GM21619 (cell line): ENCODE results near the gene ANKRD29.
"Not testable (repeated sequence)": the region's sequence is repeated elsewhere in the genome, so short reads cannot be mapped to it uniquely, and the experiment has no call there.

ENCODE experiments used
- ATAC-seq: cut with Tn5 transposase; IDR thresholded peaks from one replicate; pipeline ENCODE4 v1.9.1; 2021; ENCODE audit not compliant: unreplicated experiment

Gene ANKRD29

DNA sequence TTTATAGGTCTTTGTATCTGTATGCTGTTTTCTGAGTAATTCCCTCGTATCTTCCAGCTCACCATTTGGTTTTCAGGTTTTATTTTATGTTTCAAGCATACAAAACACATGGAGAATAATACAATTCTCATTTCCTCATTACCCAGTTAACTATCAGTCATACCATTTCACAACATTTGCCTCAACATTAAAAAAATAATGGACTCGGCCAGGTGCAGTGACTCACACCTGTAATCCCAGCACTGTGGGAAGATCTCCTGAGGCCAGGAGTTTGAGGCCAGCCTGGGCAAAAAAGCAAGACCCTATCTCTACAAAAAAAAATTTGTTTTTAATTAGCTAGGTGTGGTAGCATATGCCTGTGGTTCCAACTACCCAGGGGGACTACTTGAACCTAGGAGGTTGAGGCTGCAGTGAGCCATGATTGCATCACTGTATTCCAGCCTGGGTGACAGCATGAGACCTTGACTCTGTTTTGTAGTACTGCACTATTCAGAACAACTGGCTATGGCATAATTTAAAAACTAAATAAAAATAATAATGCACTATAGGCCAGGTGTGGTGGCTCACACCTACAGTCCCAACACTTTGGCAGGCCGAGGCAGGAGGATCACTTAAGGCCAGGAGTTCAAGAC, 96.7 kb downstream of the ANKRD29 start:
- no peak for ATAC-seq

GRCh38 chr18:23563377-23564043, 99.2 kb downstream of the ANKRD29 start:
- no peak for ATAC-seq

DNA sequence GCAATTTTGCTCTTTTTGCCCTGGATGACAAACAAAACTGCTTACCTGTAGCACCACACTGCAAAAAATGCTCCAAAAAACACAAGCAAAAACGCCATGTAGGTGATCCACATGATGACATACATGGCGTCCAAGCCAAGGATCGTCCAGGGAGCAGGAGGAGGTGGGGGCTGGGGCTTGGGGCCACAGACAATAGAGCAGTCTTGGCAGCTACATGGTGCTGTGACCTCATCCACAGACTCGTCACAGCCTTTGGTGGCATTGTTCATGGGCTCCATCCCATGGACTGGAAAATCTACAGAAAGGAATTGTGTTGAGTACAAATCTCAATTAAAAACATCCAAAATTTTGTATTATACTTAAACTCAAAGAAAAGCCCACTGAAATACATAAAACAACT, 102.5 kb downstream of the ANKRD29 start:
- no peak for ATAC-seq

- ATAC-seq, result not testable (repeated sequence)
These were observed 105.2 kb downstream of the ANKRD29 start for GRCh38 chr18:23557511-23557910.

DNA sequence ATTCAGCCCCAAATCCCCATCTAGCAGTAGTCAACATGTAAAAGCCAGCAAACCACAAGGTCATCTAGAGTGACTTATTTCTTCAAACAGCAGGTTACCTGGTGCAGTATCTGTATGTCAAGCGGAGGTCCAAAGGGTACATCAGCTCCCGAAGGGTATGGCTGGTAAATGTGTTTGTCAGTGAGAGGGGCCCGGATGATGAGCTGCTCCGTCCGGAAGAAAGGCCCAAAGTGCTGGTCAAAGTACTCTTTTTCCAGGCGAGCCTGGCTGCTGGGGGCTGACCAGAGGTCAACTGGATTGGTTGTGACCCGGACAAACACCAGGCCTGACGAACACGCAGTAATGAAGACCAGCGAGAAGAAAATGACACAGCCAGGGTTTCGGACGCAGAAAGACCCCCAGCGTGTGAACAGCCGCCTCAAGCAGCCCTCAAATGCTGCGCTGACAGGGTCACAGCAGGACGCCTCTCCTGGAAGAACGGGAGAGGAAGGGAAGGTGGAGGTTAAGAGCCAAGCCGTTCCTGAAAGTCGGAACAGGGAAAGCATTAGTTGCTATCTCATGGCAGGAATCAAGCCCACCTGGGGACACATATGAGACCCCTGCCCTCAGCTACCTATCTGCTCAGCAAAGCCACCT, 106.4 kb downstream of the ANKRD29 start:
- ATAC-seq, result no peak

- ATAC-seq, result no peak
These were observed 108.8 kb downstream of the ANKRD29 start for GRCh38 chr18:23553887-23554286.

DNA sequence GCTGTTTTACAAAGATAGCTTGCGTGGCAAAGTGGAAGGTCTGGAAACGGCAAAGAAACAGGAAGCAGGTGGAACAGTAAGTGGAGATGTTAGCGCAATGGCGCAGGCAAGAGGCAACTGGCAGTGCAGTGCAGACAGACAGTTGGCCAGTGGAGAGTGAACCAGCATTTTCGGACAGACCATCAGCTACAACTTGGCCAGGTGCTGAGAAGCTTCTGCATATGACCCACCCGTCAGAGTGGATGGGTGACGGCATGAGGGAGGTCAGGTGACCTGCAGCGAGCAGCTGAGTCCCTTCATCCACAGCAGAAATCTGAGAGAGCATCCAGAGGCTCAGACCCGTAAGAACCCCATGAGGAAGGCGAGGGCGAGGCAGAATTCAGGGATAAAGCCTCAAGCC, 110.2 kb downstream of the ANKRD29 start:
- ATAC-seq, result no peak

- ATAC-seq, result no peak
These were observed 110.7 kb downstream of the ANKRD29 start for GRCh38 chr18:23551978-23552377.

- ATAC-seq, result no peak
These were observed 111.8 kb downstream of the ANKRD29 start for GRCh38 chr18:23550898-23551297.
